ENCODE data around the gene LIPG.

DNA sequence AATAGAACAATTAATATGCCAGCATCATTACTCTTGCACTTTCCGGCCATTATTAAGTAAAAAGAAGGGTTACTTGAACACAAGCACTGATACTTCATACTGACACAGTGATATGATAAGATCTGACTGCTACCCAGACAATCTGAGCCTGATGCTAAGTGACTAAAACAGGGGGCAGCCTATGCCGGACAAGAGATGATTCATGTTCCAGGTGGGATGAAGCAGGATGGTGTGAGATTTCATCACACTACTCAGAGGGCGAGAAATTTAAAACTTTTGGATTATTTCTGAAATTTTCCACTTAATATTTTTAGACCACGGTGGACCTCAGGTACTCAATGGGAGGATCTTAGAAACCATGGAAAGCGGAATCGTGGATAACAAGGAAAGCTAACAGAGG is 61.7 kb downstream of the LIPG start:
- no peak for TF ChIP-seq EZH2phosphoT487 (IDR thresholded peaks at IDR 0.05; ENCODE audit: low read depth, severe bottlenecking, unreplicated experiment)
- TF ChIP-seq, protein P1, sequence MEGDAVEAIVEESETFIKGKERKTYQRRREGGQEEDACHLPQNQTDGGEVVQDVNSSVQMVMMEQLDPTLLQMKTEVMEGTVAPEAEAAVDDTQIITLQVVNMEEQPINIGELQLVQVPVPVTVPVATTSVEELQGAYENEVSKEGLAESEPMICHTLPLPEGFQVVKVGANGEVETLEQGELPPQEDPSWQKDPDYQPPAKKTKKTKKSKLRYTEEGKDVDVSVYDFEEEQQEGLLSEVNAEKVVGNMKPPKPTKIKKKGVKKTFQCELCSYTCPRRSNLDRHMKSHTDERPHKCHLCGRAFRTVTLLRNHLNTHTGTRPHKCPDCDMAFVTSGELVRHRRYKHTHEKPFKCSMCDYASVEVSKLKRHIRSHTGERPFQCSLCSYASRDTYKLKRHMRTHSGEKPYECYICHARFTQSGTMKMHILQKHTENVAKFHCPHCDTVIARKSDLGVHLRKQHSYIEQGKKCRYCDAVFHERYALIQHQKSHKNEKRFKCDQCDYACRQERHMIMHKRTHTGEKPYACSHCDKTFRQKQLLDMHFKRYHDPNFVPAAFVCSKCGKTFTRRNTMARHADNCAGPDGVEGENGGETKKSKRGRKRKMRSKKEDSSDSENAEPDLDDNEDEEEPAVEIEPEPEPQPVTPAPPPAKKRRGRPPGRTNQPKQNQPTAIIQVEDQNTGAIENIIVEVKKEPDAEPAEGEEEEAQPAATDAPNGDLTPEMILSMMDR (IDR thresholded peaks at IDR 0.05; ENCODE audit: poor library complexity): no peak
